HEK293 (cell line): ENCODE results near the gene COX11.

ENCODE experiments used
- CTCF ChIP-seq: fragments of 450-650 bp; formaldehyde crosslinking; IDR thresholded peaks from 2 replicates; pipeline ENCODE4 v1.5.1; 2016; ENCODE audit warnings: missing biosample characterization, missing genetic modification characterization
- REST ChIP-seq: fragments of 450-650 bp; formaldehyde crosslinking; IDR thresholded peaks from 2 replicates; pipeline ENCODE4 v1.5.1; 2016; ENCODE audit warnings: missing biosample characterization, missing genetic modification characterization
- TRIM28 ChIP-seq: IDR thresholded peaks from 2 replicates; pipeline ENCODE4 v1.6.1; 2011; ENCODE audit warnings: low read length, control low read depth, borderline replicate concordance
- ZBTB1 ChIP-seq: fragments of 450-650 bp; formaldehyde crosslinking; IDR thresholded peaks from 2 replicates; pipeline ENCODE4 v1.5.1; 2016; ENCODE audit warnings: missing biosample characterization, missing genetic modification characterization
- ZFP41 ChIP-seq: fragments of 450-650 bp; formaldehyde crosslinking; IDR thresholded peaks from 2 replicates; pipeline ENCODE4 v1.5.1; 2016; ENCODE audit warnings: missing biosample characterization, missing genetic modification characterization, borderline replicate concordance
- ZNF121 ChIP-seq: fragments of 450-650 bp; formaldehyde crosslinking; IDR thresholded peaks from 2 replicates; pipeline ENCODE4 v1.5.1; 2016; ENCODE audit warnings: missing biosample characterization, missing genetic modification characterization
- ZNF133 ChIP-seq: fragments of 450-650 bp; formaldehyde crosslinking; IDR thresholded peaks from 2 replicates; pipeline ENCODE4 v1.5.1; 2016; ENCODE audit warnings: missing biosample characterization, missing genetic modification characterization
- ZNF214 ChIP-seq: fragments of 450-650 bp; formaldehyde crosslinking; IDR thresholded peaks from 2 replicates; pipeline ENCODE4 v1.5.1; 2017; ENCODE audit warnings: missing biosample characterization, mild to moderate bottlenecking, missing genetic modification characterization, borderline replicate concordance
- ZNF354C ChIP-seq: fragments of 450-650 bp; formaldehyde crosslinking; IDR thresholded peaks from 2 replicates; pipeline ENCODE4 v1.5.1; 2016; ENCODE audit warnings: missing biosample characterization, missing genetic modification characterization, low read depth, borderline replicate concordance
- ZNF449 ChIP-seq: fragments of 450-650 bp; formaldehyde crosslinking; IDR thresholded peaks from 2 replicates; pipeline ENCODE4 v1.5.1; 2017; ENCODE audit warnings: missing biosample characterization, mild to moderate bottlenecking, missing genetic modification characterization, moderate library complexity
- ZNF530 ChIP-seq: fragments of 450-650 bp; formaldehyde crosslinking; IDR thresholded peaks from 2 replicates; pipeline ENCODE4 v1.5.1; 2016; ENCODE audit warnings: low read depth, missing biosample characterization, missing genetic modification characterization
- ZNF610 ChIP-seq: fragments of 450-650 bp; formaldehyde crosslinking; IDR thresholded peaks from 2 replicates; pipeline ENCODE4 v1.5.1; 2016; ENCODE audit warnings: missing biosample characterization, missing genetic modification characterization, borderline replicate concordance
- ZNF837 ChIP-seq: fragments of 450-650 bp; formaldehyde crosslinking; IDR thresholded peaks from 2 replicates; pipeline ENCODE4 v1.5.1; 2016; ENCODE audit warnings: missing biosample characterization, missing genetic modification characterization

GRCh38 chr17:54992797-54993639, 24.6 kb upstream of the COX11 start:
- TF ChIP-seq ZFP41 (tag by site-specific recombination), result no peak
- TF ChIP-seq ZNF133 (tag by site-specific recombination), result no peak
- TF ChIP-seq ZNF121 (tag by site-specific recombination), result no peak
- TF ChIP-seq CTCF, result no peak
- no peak for TF ChIP-seq ZNF530 (tag by site-specific recombination)
- no peak for TF ChIP-seq ZNF214 (tag by site-specific recombination)
- no peak for TF ChIP-seq ZNF610 (tag by site-specific recombination)
- no peak for TF ChIP-seq ZNF354C
- no peak for TF ChIP-seq ZNF837 (tag by site-specific recombination)
- no peak for TF ChIP-seq ZBTB1 (tag by site-specific recombination)
- no peak for TF ChIP-seq TRIM28
- no peak for TF ChIP-seq ZNF449 (tag by site-specific recombination)
- no peak for TF ChIP-seq REST (tag by site-specific recombination)
